ENCODE results near the gene NCAM1. TPM values are rescaled to one million over a fixed set of nuclear protein-coding genes. Genes with fewer than 3 reads are reported as not detected.

NCAM1 gene
- total RNA-seq, 4 donors from 2014 or later = 0.98 to 1.3 (median 1.2) TPM

GRCh38 chr11:113248702-113249490 is 287.7 kb downstream of the NCAM1 start:
- TF ChIP-seq, protein P1, sequence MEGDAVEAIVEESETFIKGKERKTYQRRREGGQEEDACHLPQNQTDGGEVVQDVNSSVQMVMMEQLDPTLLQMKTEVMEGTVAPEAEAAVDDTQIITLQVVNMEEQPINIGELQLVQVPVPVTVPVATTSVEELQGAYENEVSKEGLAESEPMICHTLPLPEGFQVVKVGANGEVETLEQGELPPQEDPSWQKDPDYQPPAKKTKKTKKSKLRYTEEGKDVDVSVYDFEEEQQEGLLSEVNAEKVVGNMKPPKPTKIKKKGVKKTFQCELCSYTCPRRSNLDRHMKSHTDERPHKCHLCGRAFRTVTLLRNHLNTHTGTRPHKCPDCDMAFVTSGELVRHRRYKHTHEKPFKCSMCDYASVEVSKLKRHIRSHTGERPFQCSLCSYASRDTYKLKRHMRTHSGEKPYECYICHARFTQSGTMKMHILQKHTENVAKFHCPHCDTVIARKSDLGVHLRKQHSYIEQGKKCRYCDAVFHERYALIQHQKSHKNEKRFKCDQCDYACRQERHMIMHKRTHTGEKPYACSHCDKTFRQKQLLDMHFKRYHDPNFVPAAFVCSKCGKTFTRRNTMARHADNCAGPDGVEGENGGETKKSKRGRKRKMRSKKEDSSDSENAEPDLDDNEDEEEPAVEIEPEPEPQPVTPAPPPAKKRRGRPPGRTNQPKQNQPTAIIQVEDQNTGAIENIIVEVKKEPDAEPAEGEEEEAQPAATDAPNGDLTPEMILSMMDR (IDR thresholded peaks at IDR 0.05; ENCODE audit: low read depth) = no peak

- TF ChIP-seq, protein P1 (IDR thresholded peaks at IDR 0.05; ENCODE audit: low read depth) = no peak
These were observed 288.2 kb downstream of the NCAM1 start for GRCh38 chr11:113249491-113249763.

DNA sequence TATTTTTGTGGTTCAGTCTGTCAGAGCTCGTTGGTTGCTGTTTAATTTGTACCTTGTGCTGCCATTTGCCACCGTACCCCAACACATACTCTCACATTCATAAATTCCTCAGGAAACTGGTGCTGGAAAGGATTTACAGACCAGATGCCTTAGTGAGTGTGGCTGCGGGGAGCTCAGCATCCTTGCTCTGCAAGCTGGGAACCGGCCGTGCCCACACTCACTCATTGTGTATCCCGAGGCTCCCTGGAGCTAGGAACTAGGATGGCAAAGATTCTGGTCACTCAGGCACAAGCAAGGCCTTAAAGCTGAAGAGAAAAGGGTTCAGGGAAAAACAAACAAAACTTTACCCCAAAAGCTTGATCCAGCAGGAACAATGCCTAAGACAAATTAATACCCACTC is 288.6 kb downstream of the NCAM1 start:
- TF ChIP-seq, protein P1 (IDR thresholded peaks at IDR 0.05; ENCODE audit: low read depth) = no peak

DNA sequence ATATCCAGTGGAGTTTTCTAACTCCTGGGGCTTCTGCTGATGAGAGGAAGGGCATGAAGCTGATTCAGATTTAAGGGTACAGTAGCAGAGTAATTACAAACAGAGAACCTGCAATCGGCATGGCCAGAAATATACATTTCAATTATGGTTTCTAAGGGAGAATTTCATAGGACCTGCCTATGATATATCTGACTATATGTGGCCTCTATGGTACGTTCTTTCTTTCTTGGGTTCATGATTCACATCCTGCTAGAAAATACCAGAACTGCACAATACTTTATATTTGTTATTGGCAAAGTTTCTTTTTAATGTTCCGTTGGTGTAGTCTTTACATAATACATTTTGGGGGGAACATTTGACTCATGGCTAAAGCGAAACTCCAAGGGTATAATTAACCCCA is 290.1 kb downstream of the NCAM1 start:
- TF ChIP-seq, protein P1 (IDR thresholded peaks at IDR 0.05; ENCODE audit: low read depth) = no peak

- TF ChIP-seq, protein P1 (IDR thresholded peaks at IDR 0.05; ENCODE audit: low read depth) = no peak
These were observed 292.2 kb downstream of the NCAM1 start for GRCh38 chr11:113253406-113253805.

- TF ChIP-seq, protein P1 (IDR thresholded peaks at IDR 0.05; ENCODE audit: low read depth) = no peak
These were observed 293.9 kb downstream of the NCAM1 start for GRCh38 chr11:113255096-113255495.

DNA sequence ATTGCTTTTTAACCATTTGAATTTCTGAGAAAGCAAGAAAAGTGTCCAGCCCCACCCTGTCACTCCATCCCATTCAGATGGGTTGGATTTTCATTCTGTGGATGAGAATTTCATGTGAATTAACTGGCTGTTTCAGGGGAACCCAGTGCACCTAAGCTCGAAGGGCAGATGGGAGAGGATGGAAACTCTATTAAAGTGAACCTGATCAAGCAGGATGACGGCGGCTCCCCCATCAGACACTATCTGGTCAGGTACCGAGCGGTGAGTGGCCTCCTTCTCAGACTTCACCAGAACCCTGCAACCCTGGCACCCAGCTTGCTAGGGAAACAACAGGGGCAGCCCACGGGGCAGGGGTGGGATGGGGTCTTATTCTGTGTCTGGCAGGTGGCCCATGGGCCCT is 294.5 kb downstream of the NCAM1 start:
- TF ChIP-seq, protein P1 (IDR thresholded peaks at IDR 0.05; ENCODE audit: low read depth) = no peak
